Gastroesophageal sphincter (tissue), 3 donors: ENCODE measurements around the gene NFATC3.

Experiments used
- EP300 ChIP-seq: sonication (generic); formaldehyde crosslinking; IDR thresholded peaks from one replicate; pipeline ENCODE4 v1.6.1; 2017; ENCODE audit warnings: antibody characterized with exemption, mild to moderate bottlenecking
- POLR2AphosphoS5 ChIP-seq: sonication (generic); formaldehyde crosslinking; IDR thresholded peaks from one replicate; pipeline ENCODE4 v1.6.1; 2017; ENCODE audit warnings: antibody characterized with exemption
- TF ChIP-seq, protein P1 (sequence below), 4 experiments: fragments of 200-600 bp in 2 of 4; fragments of 450-650 bp in 2 of 4; sonication (generic) in 1 of 4; IDR thresholded peaks; one replicate each; pipeline ENCODE4 v1.5.1; 2017 to 2019; ENCODE audit warnings: antibody characterized with exemption in 4 of 4, mild to moderate bottlenecking in 2 of 4, moderate library complexity in 2 of 4

DNA sequence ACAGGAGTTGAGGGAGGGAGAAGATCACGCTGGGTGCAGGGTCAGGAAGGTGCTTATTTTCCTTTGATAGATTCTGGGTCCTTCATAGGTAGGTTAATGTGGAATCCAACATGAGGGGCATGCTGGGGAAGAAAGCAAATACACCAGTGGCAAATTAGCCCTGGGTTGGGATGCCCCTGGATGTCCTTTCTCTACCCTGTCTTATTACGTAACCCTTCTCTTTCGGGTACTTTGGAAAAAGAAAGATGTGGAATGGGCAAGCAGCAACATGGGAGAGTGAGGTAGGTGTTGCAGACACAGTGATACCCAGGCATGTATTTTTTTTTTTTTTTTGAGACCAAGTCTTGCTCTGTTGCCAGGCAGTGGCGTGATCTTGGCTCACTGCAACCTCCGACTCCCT, 188.3 kb downstream of the NFATC3 start:
- TF ChIP-seq, protein P1, sequence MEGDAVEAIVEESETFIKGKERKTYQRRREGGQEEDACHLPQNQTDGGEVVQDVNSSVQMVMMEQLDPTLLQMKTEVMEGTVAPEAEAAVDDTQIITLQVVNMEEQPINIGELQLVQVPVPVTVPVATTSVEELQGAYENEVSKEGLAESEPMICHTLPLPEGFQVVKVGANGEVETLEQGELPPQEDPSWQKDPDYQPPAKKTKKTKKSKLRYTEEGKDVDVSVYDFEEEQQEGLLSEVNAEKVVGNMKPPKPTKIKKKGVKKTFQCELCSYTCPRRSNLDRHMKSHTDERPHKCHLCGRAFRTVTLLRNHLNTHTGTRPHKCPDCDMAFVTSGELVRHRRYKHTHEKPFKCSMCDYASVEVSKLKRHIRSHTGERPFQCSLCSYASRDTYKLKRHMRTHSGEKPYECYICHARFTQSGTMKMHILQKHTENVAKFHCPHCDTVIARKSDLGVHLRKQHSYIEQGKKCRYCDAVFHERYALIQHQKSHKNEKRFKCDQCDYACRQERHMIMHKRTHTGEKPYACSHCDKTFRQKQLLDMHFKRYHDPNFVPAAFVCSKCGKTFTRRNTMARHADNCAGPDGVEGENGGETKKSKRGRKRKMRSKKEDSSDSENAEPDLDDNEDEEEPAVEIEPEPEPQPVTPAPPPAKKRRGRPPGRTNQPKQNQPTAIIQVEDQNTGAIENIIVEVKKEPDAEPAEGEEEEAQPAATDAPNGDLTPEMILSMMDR (IDR thresholded peaks at IDR 0.05) = no peak
- TF ChIP-seq POLR2AphosphoS5 (no peak), EP300 (no peak)
